HG03460 (cell line): ENCODE data around the gene CNTNAP2.

ENCODE experiments used
- ATAC-seq: cut with Tn5 transposase; IDR thresholded peaks from one replicate; pipeline ENCODE4 v1.9.1; 2021; ENCODE audit not compliant: unreplicated experiment

The CNTNAP2 gene

GRCh38 chr7:148155000-148155399 is 2038.4 kb downstream of the CNTNAP2 start:
- no peak for ATAC-seq

- no peak for ATAC-seq
Measured at GRCh38 chr7:148155826-148156225, 2039.2 kb downstream of the CNTNAP2 start.

- no peak for ATAC-seq
Measured at GRCh38 chr7:148156233-148156632, 2039.6 kb downstream of the CNTNAP2 start.

- no peak for ATAC-seq
Measured at GRCh38 chr7:148159331-148159730, 2042.7 kb downstream of the CNTNAP2 start.

GRCh38 chr7:148161776-148162175 is 2045.2 kb downstream of the CNTNAP2 start:
- no peak for ATAC-seq

GRCh38 chr7:148162808-148163207 is 2046.2 kb downstream of the CNTNAP2 start:
- no peak for ATAC-seq

GRCh38 chr7:148163246-148163645 is 2046.6 kb downstream of the CNTNAP2 start:
- ATAC-seq = no peak

GRCh38 chr7:148172920-148173319 is 2056.3 kb downstream of the CNTNAP2 start:
- ATAC-seq = no peak

- ATAC-seq = no peak
Measured at GRCh38 chr7:148173369-148173768, 2056.8 kb downstream of the CNTNAP2 start.

- ATAC-seq = no peak
Measured at GRCh38 chr7:148174376-148174775, 2057.8 kb downstream of the CNTNAP2 start.

GRCh38 chr7:148175512-148175911 is 2058.9 kb downstream of the CNTNAP2 start:
- ATAC-seq = no peak

GRCh38 chr7:148177972-148178371 is 2061.4 kb downstream of the CNTNAP2 start:
- no peak for ATAC-seq

- ATAC-seq = no peak
Measured at GRCh38 chr7:148180075-148180474, 2063.5 kb downstream of the CNTNAP2 start.

GRCh38 chr7:148182264-148182663 is 2065.7 kb downstream of the CNTNAP2 start:
- no peak for ATAC-seq

GRCh38 chr7:148185041-148185440 is 2068.4 kb downstream of the CNTNAP2 start:
- no peak for ATAC-seq

- no peak for ATAC-seq
Measured at GRCh38 chr7:148187471-148187870, 2070.9 kb downstream of the CNTNAP2 start.

GRCh38 chr7:148191391-148192065 is 2074.9 kb downstream of the CNTNAP2 start:
- no peak for ATAC-seq

- ATAC-seq = no peak
Measured at GRCh38 chr7:148192491-148192890, 2075.9 kb downstream of the CNTNAP2 start.

GRCh38 chr7:148201992-148202391 is 2085.4 kb downstream of the CNTNAP2 start:
- no peak for ATAC-seq

- ATAC-seq = no peak
Measured at GRCh38 chr7:148204639-148205304, 2088.2 kb downstream of the CNTNAP2 start.

GRCh38 chr7:148209643-148210190 is 2093.1 kb downstream of the CNTNAP2 start:
- no peak for ATAC-seq

GRCh38 chr7:148210804-148211325 is 2094.3 kb downstream of the CNTNAP2 start:
- ATAC-seq = no peak
